K562 (cell line): ENCODE data around the gene ZNF385C. TPM values are rescaled to one million over a fixed set of nuclear protein-coding genes. Genes with fewer than 3 reads are reported as not detected.

Experiments
- BRCA1 ChIP-seq, 2 experiments: fragments of 450-650 bp in 1 of 2; sonication (generic) in 1 of 2; formaldehyde crosslinking in 1 of 2; IDR thresholded peaks; 2 replicates each; pipeline versions ENCODE4 v1.5.0 to v1.6.1; 2017 to 2020; ENCODE audit warnings: mild to moderate bottlenecking in 1 of 2, missing genetic modification reagents in 1 of 2
- ELF1 ChIP-seq: fragments of 200-800 bp; sonication (Bioruptor generic); IDR thresholded peaks from 2 replicates; pipeline ENCODE4 v1.6.1; 2016; ENCODE audit warnings: missing genetic modification characterization, missing compliant biosample characterization
- ERF ChIP-seq: fragments of 450-650 bp; formaldehyde crosslinking; IDR thresholded peaks from 2 replicates; pipeline ENCODE4 v1.4.0; 2020; ENCODE audit warnings: mild to moderate bottlenecking, mixed read lengths
- HIVEP1 ChIP-seq: fragments of 250-450 bp; sonication (Bioruptor Pico); IDR thresholded peaks from 2 replicates; pipeline ENCODE4 v1.4.0; 2020; ENCODE audit warnings: mild to moderate bottlenecking
- HNRNPUL1 ChIP-seq: fragments of 200-400 bp; formaldehyde crosslinking; IDR thresholded peaks from 2 replicates; pipeline ENCODE4 v1.6.1; 2017; ENCODE audit warnings: low read length
- IRF2 ChIP-seq: sonication (generic); formaldehyde crosslinking; IDR thresholded peaks from 2 replicates; pipeline ENCODE4 v1.8.1; 2022; ENCODE audit warnings: mild to moderate bottlenecking, missing genetic modification reagents
- MEIS2 ChIP-seq: fragments of 450-650 bp; IDR thresholded peaks from 2 replicates; pipeline ENCODE4 v1.6.1; 2014; ENCODE audit warnings: mild to moderate bottlenecking; ENCODE audit not compliant: partially characterized antibody
- NBN ChIP-seq: fragments of 450-650 bp; IDR thresholded peaks from 2 replicates; pipeline ENCODE4 v1.6.1; 2016; ENCODE audit warnings: low read depth, mild to moderate bottlenecking
- NFRKB ChIP-seq: fragments of 450-650 bp; IDR thresholded peaks from 2 replicates; pipeline ENCODE4 v1.6.1; 2016; ENCODE audit warnings: low read depth
- PTBP1 ChIP-seq: fragments of 200-400 bp; formaldehyde crosslinking; IDR thresholded peaks from 2 replicates; pipeline ENCODE4 v1.6.1; 2017; ENCODE audit warnings: low read depth, low read length
- RBM15 ChIP-seq: fragments of 200-400 bp; formaldehyde crosslinking; IDR thresholded peaks from 2 replicates; pipeline ENCODE4 v1.6.1; 2018; ENCODE audit warnings: mild to moderate bottlenecking, low read length, moderate library complexity; ENCODE audit not compliant: insufficient read depth
- SLC30A9 ChIP-seq: fragments of 250-450 bp; sonication (Bioruptor Pico); IDR thresholded peaks from 2 replicates; pipeline ENCODE4 v1.8.0; 2022; ENCODE audit warnings: mild to moderate bottlenecking, moderate library complexity
- SREBF1 ChIP-seq: fragments of 150-350 bp; IDR thresholded peaks from 2 replicates; pipeline ENCODE4 v1.6.1; 2014; ENCODE audit warnings: antibody characterized with exemption, low read depth, low read length, borderline replicate concordance
- polyA plus RNA-seq, 8 experiments: library from polyadenylated mRNA; depleted of rRNA in 4 of 8; stranded (reverse) in 5 of 8; unstranded in 3 of 8; fragments of >200 nt; fragmentation: Nextera tagmentation in 2 of 8; fragmentation: Illumina TruSeq in 1 of 8; extraction: Ambion mirVana in 2 of 8; extraction: Trizol in 1 of 8; gene quantifications; 2 replicates each; pipeline versions ENCODE4 v1.2.1 to v1.2.3, GENCODE V29; 2011 to 2014; ENCODE audit warnings: inconsistent platforms in 1 of 8, missing spikeins in 1 of 8
- total RNA-seq, 7 experiments: library from RNA; depleted of rRNA in 6 of 7; stranded (reverse); fragments of >200 nt in 6 of 7; fragmentation: Illumina TruSeq in 2 of 7; extraction: Trizol in 2 of 7; gene quantifications; 2 replicates each; pipeline versions ENCODE4 v1.2.1 to v1.2.3, GENCODE V29; 2011 to 2021; ENCODE audit warnings: low replicate concordance in 1 of 7
- TF ChIP-seq, protein P1 (sequence below): fragments of 450-650 bp; IDR thresholded peaks from 2 replicates; pipeline ENCODE4 v1.6.1; 2016; ENCODE audit warnings: mild to moderate bottlenecking, moderate library complexity
- TF ChIP-seq, protein P2 (sequence below): sonication (generic); formaldehyde crosslinking; IDR thresholded peaks from 2 replicates; pipeline ENCODE4 v1.8.0; 2022; ENCODE audit warnings: mild to moderate bottlenecking, missing genetic modification reagents

The ZNF385C gene
- total and polyA plus RNA-seq, 9 of the 15 experiments (the other 6 are each of a cell fraction or from before 2014, with no cell fraction given), result 0.03 to 0.35 (median 0.18) TPM; not detected in 1

DNA sequence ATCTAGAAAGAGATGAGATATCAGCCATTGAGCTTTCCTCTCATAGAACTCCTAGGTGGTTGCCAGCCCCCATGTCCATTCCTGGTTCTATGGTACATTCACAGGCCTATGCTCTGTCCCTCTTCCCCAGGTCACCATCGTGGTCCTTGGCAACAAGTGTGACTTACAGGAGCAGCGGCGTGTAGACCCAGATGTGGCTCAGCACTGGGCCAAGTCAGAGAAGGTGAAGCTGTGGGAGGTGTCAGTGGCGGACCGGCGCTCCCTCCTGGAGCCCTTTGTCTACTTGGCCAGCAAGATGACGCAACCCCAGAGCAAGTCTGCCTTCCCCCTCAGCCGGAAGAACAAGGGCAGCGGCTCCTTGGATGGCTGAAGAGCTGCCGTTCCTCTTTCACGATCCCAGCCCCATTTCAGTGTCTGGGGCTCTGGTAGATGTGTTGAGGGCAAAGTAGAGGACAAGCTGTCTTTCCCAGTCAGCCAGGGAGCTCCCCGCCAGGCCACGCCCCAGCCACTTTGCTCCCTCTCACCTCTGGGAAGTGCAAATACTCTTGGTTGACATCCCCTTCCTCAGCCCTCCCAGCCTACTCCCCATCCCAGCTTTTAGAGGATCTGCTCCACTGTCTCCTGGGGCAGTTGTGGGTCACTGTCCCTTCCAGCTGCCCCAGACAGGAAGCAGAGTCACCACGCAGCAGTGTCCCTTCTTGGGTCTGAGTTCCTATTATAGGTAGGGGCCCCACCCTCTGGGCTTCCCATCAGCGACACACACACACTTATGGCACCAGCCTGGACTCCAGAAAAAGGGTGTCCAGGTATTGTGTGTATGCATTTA is 74.5 kb downstream of the ZNF385C start (continued):
- TF ChIP-seq, protein P1, sequence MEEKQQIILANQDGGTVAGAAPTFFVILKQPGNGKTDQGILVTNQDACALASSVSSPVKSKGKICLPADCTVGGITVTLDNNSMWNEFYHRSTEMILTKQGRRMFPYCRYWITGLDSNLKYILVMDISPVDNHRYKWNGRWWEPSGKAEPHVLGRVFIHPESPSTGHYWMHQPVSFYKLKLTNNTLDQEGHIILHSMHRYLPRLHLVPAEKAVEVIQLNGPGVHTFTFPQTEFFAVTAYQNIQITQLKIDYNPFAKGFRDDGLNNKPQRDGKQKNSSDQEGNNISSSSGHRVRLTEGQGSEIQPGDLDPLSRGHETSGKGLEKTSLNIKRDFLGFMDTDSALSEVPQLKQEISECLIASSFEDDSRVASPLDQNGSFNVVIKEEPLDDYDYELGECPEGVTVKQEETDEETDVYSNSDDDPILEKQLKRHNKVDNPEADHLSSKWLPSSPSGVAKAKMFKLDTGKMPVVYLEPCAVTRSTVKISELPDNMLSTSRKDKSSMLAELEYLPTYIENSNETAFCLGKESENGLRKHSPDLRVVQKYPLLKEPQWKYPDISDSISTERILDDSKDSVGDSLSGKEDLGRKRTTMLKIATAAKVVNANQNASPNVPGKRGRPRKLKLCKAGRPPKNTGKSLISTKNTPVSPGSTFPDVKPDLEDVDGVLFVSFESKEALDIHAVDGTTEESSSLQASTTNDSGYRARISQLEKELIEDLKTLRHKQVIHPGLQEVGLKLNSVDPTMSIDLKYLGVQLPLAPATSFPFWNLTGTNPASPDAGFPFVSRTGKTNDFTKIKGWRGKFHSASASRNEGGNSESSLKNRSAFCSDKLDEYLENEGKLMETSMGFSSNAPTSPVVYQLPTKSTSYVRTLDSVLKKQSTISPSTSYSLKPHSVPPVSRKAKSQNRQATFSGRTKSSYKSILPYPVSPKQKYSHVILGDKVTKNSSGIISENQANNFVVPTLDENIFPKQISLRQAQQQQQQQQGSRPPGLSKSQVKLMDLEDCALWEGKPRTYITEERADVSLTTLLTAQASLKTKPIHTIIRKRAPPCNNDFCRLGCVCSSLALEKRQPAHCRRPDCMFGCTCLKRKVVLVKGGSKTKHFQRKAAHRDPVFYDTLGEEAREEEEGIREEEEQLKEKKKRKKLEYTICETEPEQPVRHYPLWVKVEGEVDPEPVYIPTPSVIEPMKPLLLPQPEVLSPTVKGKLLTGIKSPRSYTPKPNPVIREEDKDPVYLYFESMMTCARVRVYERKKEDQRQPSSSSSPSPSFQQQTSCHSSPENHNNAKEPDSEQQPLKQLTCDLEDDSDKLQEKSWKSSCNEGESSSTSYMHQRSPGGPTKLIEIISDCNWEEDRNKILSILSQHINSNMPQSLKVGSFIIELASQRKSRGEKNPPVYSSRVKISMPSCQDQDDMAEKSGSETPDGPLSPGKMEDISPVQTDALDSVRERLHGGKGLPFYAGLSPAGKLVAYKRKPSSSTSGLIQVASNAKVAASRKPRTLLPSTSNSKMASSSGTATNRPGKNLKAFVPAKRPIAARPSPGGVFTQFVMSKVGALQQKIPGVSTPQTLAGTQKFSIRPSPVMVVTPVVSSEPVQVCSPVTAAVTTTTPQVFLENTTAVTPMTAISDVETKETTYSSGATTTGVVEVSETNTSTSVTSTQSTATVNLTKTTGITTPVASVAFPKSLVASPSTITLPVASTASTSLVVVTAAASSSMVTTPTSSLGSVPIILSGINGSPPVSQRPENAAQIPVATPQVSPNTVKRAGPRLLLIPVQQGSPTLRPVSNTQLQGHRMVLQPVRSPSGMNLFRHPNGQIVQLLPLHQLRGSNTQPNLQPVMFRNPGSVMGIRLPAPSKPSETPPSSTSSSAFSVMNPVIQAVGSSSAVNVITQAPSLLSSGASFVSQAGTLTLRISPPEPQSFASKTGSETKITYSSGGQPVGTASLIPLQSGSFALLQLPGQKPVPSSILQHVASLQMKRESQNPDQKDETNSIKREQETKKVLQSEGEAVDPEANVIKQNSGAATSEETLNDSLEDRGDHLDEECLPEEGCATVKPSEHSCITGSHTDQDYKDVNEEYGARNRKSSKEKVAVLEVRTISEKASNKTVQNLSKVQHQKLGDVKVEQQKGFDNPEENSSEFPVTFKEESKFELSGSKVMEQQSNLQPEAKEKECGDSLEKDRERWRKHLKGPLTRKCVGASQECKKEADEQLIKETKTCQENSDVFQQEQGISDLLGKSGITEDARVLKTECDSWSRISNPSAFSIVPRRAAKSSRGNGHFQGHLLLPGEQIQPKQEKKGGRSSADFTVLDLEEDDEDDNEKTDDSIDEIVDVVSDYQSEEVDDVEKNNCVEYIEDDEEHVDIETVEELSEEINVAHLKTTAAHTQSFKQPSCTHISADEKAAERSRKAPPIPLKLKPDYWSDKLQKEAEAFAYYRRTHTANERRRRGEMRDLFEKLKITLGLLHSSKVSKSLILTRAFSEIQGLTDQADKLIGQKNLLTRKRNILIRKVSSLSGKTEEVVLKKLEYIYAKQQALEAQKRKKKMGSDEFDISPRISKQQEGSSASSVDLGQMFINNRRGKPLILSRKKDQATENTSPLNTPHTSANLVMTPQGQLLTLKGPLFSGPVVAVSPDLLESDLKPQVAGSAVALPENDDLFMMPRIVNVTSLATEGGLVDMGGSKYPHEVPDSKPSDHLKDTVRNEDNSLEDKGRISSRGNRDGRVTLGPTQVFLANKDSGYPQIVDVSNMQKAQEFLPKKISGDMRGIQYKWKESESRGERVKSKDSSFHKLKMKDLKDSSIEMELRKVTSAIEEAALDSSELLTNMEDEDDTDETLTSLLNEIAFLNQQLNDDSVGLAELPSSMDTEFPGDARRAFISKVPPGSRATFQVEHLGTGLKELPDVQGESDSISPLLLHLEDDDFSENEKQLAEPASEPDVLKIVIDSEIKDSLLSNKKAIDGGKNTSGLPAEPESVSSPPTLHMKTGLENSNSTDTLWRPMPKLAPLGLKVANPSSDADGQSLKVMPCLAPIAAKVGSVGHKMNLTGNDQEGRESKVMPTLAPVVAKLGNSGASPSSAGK, result peak; percentile 70
- TF ChIP-seq ELF1, result peak; percentile 77
- no peak for TF ChIP-seq MEIS2
- TF ChIP-seq, protein P2, sequence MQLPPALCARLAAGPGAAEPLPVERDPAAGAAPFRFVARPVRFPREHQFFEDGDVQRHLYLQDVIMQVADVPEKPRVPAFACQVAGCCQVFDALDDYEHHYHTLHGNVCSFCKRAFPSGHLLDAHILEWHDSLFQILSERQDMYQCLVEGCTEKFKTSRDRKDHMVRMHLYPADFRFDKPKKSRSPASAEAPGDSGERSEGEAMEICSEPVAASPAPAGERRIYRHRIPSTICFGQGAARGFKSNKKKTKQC, result 0 out of 2 replicates have a peak, but pooled peaks have one; percentile 44
- no peak for TF ChIP-seq IRF2 (CRISPR knock-in tag)
- no peak for TF ChIP-seq SLC30A9 (CRISPR knock-in tag)
- TF ChIP-seq RBM15, result no peak
- TF ChIP-seq ERF (CRISPR knock-in tag), result 0 out of 2 replicates have a peak, but pooled peaks have one; percentile 23
- TF ChIP-seq HIVEP1 (CRISPR knock-in tag), result no peak
- peak; percentile 75; the same call in 1 of the 2 replicates for TF ChIP-seq NFRKB
- no peak for TF ChIP-seq BRCA1 (IDR thresholded peaks at IDR 0.05)
- TF ChIP-seq BRCA1 (CRISPR knock-in tag; IDR thresholded peaks at IDR 0.05), result no peak
- TF ChIP-seq PTBP1, result 0 out of 2 replicates have a peak, but pooled peaks have one; percentile 30
- TF ChIP-seq HNRNPUL1, result no peak
- TF ChIP-seq NBN, result 0 out of 2 replicates have a peak, but pooled peaks have one; percentile 59
- no peak for TF ChIP-seq SREBF1
